Peyer's patch (tissue), 4 donors: ENCODE data around the gene ITIH5.

Source experiments
- POLR2A ChIP-seq, 2 donors: fragments of 450-650 bp; IDR thresholded peaks; one replicate each; pipeline ENCODE4 v1.5.1; 2017; ENCODE audit warnings: antibody characterized with exemption in 2 of 2, mild to moderate bottlenecking in 2 of 2, moderate library complexity in 2 of 2
- TF ChIP-seq, protein P1 (sequence below), 6 experiments: fragments of 450-650 bp in 4 of 6; fragments of 200-600 bp in 2 of 6; sonication (generic) in 1 of 6; IDR thresholded peaks; one replicate each; pipeline ENCODE4 v1.5.1; 2017 to 2019; ENCODE audit warnings: antibody characterized with exemption in 6 of 6, mild to moderate bottlenecking in 3 of 6, moderate library complexity in 1 of 6

DNA sequence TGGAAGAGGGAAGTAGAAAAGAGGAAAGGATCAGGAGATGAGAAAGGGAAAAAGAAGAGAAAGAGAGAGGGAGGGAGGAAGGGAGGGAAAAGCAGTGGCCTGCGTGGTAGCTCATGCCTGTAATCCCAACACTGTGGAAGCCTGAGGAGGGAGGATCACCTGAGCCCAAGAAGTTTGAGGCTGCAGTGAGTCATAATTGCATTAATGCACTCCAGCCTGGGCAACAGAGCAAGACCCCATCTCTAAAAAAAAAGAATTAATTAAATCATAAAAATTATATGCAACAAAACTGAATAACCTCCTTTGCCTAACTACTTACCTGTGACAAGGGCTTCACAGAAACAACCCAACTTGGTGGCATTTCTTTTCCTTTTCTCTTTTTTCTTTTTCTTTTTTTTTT lies 148.1 kb downstream of the ITIH5 start:
- TF ChIP-seq, protein P1, sequence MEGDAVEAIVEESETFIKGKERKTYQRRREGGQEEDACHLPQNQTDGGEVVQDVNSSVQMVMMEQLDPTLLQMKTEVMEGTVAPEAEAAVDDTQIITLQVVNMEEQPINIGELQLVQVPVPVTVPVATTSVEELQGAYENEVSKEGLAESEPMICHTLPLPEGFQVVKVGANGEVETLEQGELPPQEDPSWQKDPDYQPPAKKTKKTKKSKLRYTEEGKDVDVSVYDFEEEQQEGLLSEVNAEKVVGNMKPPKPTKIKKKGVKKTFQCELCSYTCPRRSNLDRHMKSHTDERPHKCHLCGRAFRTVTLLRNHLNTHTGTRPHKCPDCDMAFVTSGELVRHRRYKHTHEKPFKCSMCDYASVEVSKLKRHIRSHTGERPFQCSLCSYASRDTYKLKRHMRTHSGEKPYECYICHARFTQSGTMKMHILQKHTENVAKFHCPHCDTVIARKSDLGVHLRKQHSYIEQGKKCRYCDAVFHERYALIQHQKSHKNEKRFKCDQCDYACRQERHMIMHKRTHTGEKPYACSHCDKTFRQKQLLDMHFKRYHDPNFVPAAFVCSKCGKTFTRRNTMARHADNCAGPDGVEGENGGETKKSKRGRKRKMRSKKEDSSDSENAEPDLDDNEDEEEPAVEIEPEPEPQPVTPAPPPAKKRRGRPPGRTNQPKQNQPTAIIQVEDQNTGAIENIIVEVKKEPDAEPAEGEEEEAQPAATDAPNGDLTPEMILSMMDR (IDR thresholded peaks at IDR 0.05), result no peak
- TF ChIP-seq POLR2A (IDR thresholded peaks at IDR 0.05), result no peak
